K562 (cell line): ENCODE data around the gene ZBTB42. TPM values are rescaled to one million over a fixed set of nuclear protein-coding genes. Genes with fewer than 3 reads are reported as not detected.

ENCODE experiments used
- ATAC-seq: fragments of 200-7000 bp; cut with Tn5 transposase; 3 replicates; pipeline ENCODE4 v1.9.1; 2020; ENCODE audit warnings: moderate library complexity
- BruUV-seq: library from RNA; stranded (reverse); fragments of 400-500 nt; replicated peaks from 2 replicates; lab custom pipeline; 2021; lab: Mats Ljungman, UMichigan
- CTCF ChIA-PET: fragments of 300-600 bp; formaldehyde crosslinking; extraction: SDS; loops from one replicate; lab custom pipeline; 2021; ENCODE audit warnings: low intra/inter-chr PET ratio; lab: Yijun Ruan, JAX
- POLR2A ChIA-PET: fragments of 300-600, 350-650 bp; sonication (Branson Sonifier 250); formaldehyde crosslinking; extraction: SDS; loops from one replicate; lab custom pipeline; 2021; ENCODE audit warnings: antibody characterized with exemption, inconsistent platforms; lab: Yijun Ruan, JAX
- DNase-seq, 4 experiments: peaks; one replicate each; pipeline versions ENCODE4 v3.0.0 to v3.0.0-alpha.2; 2011 to 2018; ENCODE audit warnings: low spot score in 3 of 4, mixed read lengths in 3 of 4; ENCODE audit errors: extremely low read depth in 1 of 4
- FAIRE-seq: peaks from 2 replicates; lab custom pipeline; 2011; peaks lifted over from hg19 to GRCh38; lab: Jason Lieb, UNC
- H2AFZ ChIP-seq: 2 replicates; pipeline ENCODE4 v1.6.0; 2011; ENCODE audit warnings: low read depth, low read length, control low read depth, inconsistent platforms
- H3K27ac ChIP-seq: fragments of 200-600 bp; 3 replicates; pipeline ENCODE4 v1.8.0; 2011; ENCODE audit warnings: low read depth, mild to moderate bottlenecking, control low read depth, inconsistent platforms, low read length, moderate library complexity, mixed read lengths; ENCODE audit errors: extremely low read depth
- H3K27me3 ChIP-seq, 2 experiments: fragments of 300-600 bp in 1 of 2; 2 replicates in 1 of 2; 3 replicates in 1 of 2; pipeline versions ENCODE4 v1.6.0 to v1.8.0; 2011; ENCODE audit warnings: inconsistent platforms in 2 of 2, low read length in 2 of 2, mild to moderate bottlenecking in 1 of 2, mixed read lengths in 1 of 2, moderate library complexity in 1 of 2; ENCODE audit not compliant: control insufficient read depth in 2 of 2, insufficient read depth in 2 of 2
- H3K36me3 ChIP-seq: fragments of 300-600 bp; 3 replicates; pipeline ENCODE4 v1.8.0; 2011; ENCODE audit warnings: mild to moderate bottlenecking, low read length, inconsistent platforms; ENCODE audit not compliant: control insufficient read depth, insufficient read depth
- H3K4me1 ChIP-seq, 2 experiments: fragments of 200-600 bp in 1 of 2; replicated peaks in 1 of 2; 2 replicates in 1 of 2; 3 replicates in 1 of 2; pipeline versions ENCODE4 v1.5.1 to v1.8.0; 2011; ENCODE audit warnings: inconsistent platforms in 2 of 2, low read length in 2 of 2, mild to moderate bottlenecking in 1 of 2, mixed read lengths in 1 of 2, moderate library complexity in 1 of 2; ENCODE audit not compliant: control insufficient read depth in 2 of 2, insufficient read depth in 2 of 2
- H3K4me2 ChIP-seq: 2 replicates; pipeline ENCODE4 v1.6.1; 2011; ENCODE audit warnings: low read length, control low read depth, inconsistent platforms, mixed read lengths; ENCODE audit not compliant: insufficient read depth
- H3K4me3 ChIP-seq: fragments of 200-600 bp; sonication (generic), shearing (Covaris generic); 2 replicates; pipeline ENCODE4 v1.5.1; 2016; ENCODE audit warnings: control low read depth, inconsistent platforms
- H3K79me2 ChIP-seq: fragments of 200-600 bp; 3 replicates; pipeline ENCODE4 v1.8.0; 2011; ENCODE audit warnings: low read length, inconsistent platforms; ENCODE audit not compliant: control insufficient read depth, insufficient read depth
- H3K9ac ChIP-seq, 2 experiments: 2 replicates each; pipeline versions ENCODE4 v1.6.0 to v1.6.1; 2011; ENCODE audit warnings: low read depth in 2 of 2, low read length in 2 of 2, control low read depth in 1 of 2, inconsistent platforms in 1 of 2, mild to moderate bottlenecking in 1 of 2, mixed read lengths in 1 of 2; ENCODE audit not compliant: insufficient read depth in 1 of 2
- H3K9me1 ChIP-seq: one replicate; pipeline ENCODE4 v1.6.0; 2011; ENCODE audit warnings: inconsistent platforms, mild to moderate bottlenecking, low read length, moderate library complexity; ENCODE audit not compliant: control insufficient read depth, insufficient read depth
- H3K9me3 ChIP-seq: replicated peaks from 2 replicates; pipeline ENCODE4 v1.5.1; 2011; ENCODE audit warnings: low read depth, low read length, inconsistent platforms; ENCODE audit not compliant: control insufficient read depth, insufficient read depth
- H4K20me1 ChIP-seq: replicated peaks from 2 replicates; pipeline ENCODE4 v1.6.1; 2011; ENCODE audit warnings: low read length, inconsistent platforms, mixed read lengths; ENCODE audit not compliant: control insufficient read depth, insufficient read depth
- ARNT ChIP-seq, 2 experiments: fragments of 450-650 bp; IDR thresholded peaks; 2 replicates each; pipeline ENCODE4 v1.6.1; 2016; ENCODE audit warnings: mild to moderate bottlenecking in 1 of 2
- CC2D1A ChIP-seq: fragments of 450-650 bp; IDR thresholded peaks from 2 replicates; pipeline ENCODE4 v1.6.1; 2017; ENCODE audit warnings: mild to moderate bottlenecking
- HNRNPLL ChIP-seq: fragments of 200-400 bp; formaldehyde crosslinking; IDR thresholded peaks from 2 replicates; pipeline ENCODE4 v1.6.1; 2017; ENCODE audit warnings: low read length, low read depth, mild to moderate bottlenecking; ENCODE audit not compliant: poor library complexity, severe bottlenecking
- JUND ChIP-seq, 2 experiments: IDR thresholded peaks; 2 replicates in 1 of 2; 3 replicates in 1 of 2; pipeline ENCODE4 v1.6.1; 2011; ENCODE audit warnings: borderline replicate concordance in 2 of 2, low read depth in 2 of 2, low read length in 2 of 2, improper control_type of control experiment in 1 of 2, missing biosample characterization in 1 of 2, missing genetic modification characterization in 1 of 2, missing genetic modification reagents in 1 of 2
- KAT8 ChIP-seq: fragments of 450-650 bp; IDR thresholded peaks from 2 replicates; pipeline ENCODE4 v1.6.1; 2016; ENCODE audit warnings: low read depth, mild to moderate bottlenecking
- PHB2 ChIP-seq: fragments of 450-650 bp; IDR thresholded peaks from 2 replicates; pipeline ENCODE4 v1.6.1; 2017; ENCODE audit warnings: low read depth
- PHF20 ChIP-seq: fragments of 450-650 bp; IDR thresholded peaks from 2 replicates; pipeline ENCODE4 v1.6.1; 2018; ENCODE audit not compliant: partially characterized antibody
- POLR2AphosphoS5 ChIP-seq: IDR thresholded peaks from 2 replicates; pipeline ENCODE4 v1.6.1; 2011; ENCODE audit warnings: mild to moderate bottlenecking, low read depth, low read length, moderate library complexity; ENCODE audit not compliant: control insufficient read depth, insufficient read depth
- RBM14 ChIP-seq: fragments of 200-400 bp; formaldehyde crosslinking; IDR thresholded peaks from 2 replicates; pipeline ENCODE4 v1.6.1; 2018; ENCODE audit warnings: low read depth, mild to moderate bottlenecking, low read length, moderate library complexity, borderline replicate concordance; ENCODE audit not compliant: insufficient read depth
- TCF7 ChIP-seq: sonication (generic); IDR thresholded peaks from 2 replicates; pipeline ENCODE4 v1.6.1; 2016; ENCODE audit warnings: antibody characterized with exemption, borderline replicate concordance
- ZBTB26 ChIP-seq: fragments of 450-650 bp; formaldehyde crosslinking; IDR thresholded peaks from 2 replicates; pipeline ENCODE4 v1.4.0; 2022; ENCODE audit warnings: missing genetic modification characterization
- ZNF592 ChIP-seq: fragments of 450-650 bp; IDR thresholded peaks from 2 replicates; pipeline ENCODE4 v1.6.1; 2017; ENCODE audit warnings: antibody characterized with exemption, mild to moderate bottlenecking
- ZNF668 ChIP-seq: fragments of 250-450 bp; sonication (Bioruptor Pico); IDR thresholded peaks from 2 replicates; pipeline ENCODE4 v1.8.0; 2022; ENCODE audit warnings: mild to moderate bottlenecking, inconsistent platforms
- WGBS: fragments of 100-300 bp; shearing (Covaris generic); methylation state at CpG from one replicate; pipeline ENCODE4 v1.1.6; 2016; ENCODE audit warnings: low coverage, mixed read lengths; ENCODE audit not compliant: insufficient coverage; ENCODE audit errors: missing lambda C conversion rate; 5-methylcytosine and 5-hydroxymethylcytosine counted together
- in situ Hi-C: fragments of 300-500 bp; cut with MboI; formaldehyde crosslinking; loops from 4 replicates; pipeline ENCODE4 v1.15.0; 2018; ENCODE audit warnings: inconsistent platforms, mixed read lengths
- intact Hi-C: fragments of 100-400 bp; cut with micrococcal nuclease; formaldehyde crosslinking; loops from 2 replicates; pipeline ENCODE4 v1.14.2; 2022
- polyA plus RNA-seq, 8 experiments: library from polyadenylated mRNA; depleted of rRNA in 4 of 8; stranded (reverse) in 5 of 8; unstranded in 3 of 8; fragments of >200 nt; fragmentation: Nextera tagmentation in 2 of 8; fragmentation: Illumina TruSeq in 1 of 8; extraction: Ambion mirVana in 2 of 8; extraction: Trizol in 1 of 8; gene quantifications; 2 replicates each; pipeline versions ENCODE4 v1.2.1 to v1.2.3, GENCODE V29; 2011 to 2014; ENCODE audit warnings: inconsistent platforms in 1 of 8, missing spikeins in 1 of 8
- total RNA-seq, 7 experiments: library from RNA; depleted of rRNA in 6 of 7; stranded (reverse); fragments of >200 nt in 6 of 7; fragmentation: Illumina TruSeq in 2 of 7; extraction: Trizol in 2 of 7; gene quantifications; 2 replicates each; pipeline versions ENCODE4 v1.2.1 to v1.2.3, GENCODE V29; 2011 to 2021; ENCODE audit warnings: low replicate concordance in 1 of 7

ZBTB42 gene
- total and polyA plus RNA-seq, 9 of the 15 experiments (the other 6 are each of a cell fraction or from before 2014, with no cell fraction given), result 0.03 to 8.5 (median 2.4) TPM

DNA sequence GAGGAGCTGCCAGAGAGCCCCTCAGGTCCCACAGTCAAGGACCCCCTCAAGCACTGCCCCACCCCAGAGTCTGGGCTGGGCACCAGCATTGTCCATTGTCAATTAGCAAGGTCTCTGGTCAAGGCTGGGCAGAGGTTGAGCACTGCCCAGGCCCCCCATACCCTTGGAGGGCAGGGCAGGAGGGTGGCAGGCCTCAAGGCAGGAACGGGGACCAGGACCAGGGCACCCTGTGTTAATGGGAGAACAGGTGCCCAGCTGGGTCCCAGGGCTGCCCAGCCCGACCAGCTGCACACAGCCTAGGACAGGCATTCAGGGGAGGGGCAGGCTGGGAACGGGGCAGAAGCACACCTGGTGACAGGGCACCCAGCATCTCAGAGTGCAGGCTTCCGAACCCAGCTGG is 29.5 kb upstream of the ZBTB42 start:
- Histone ChIP-seq H3K4me2 (no peak overlapping the region), H3K9ac (no peak overlapping the region), H3K4me3 (no peak overlapping the region), H3K27me3 (no peaks in the 10 kb centered on the region)
- no peak for FAIRE-seq
- WGBS, result 91% methylated on average over 4 of the region's 4 CpGs
- no TSS peak for BruUV-seq
- TF ChIP-seq JUND (IDR thresholded peaks at IDR 0.05; ENCODE audit: borderline replicate concordance, low read depth, low read length) (no peak), JUND (tag; IDR thresholded peaks at IDR 0.05; ENCODE audit: borderline replicate concordance, low read depth, low read length) (no peak), POLR2AphosphoS5 (no peak), RBM14 (no peak), CC2D1A (no peak), ZNF592 (no peak), ARNT (IDR thresholded peaks at IDR 0.05) (no peak), HNRNPLL (no peak), KAT8 (no peak), PHB2 (no peak), ZBTB26 (CRISPR knock-in tag) (no peak), TCF7 (no peak), ZNF668 (CRISPR knock-in tag) (no peak), PHF20 (no peak)
- TF ChIP-seq, all 486 proteins: peak for 0
- no peaks in the 10 kb centered on the region for H3K79me2 ChIP-seq
- H3K9me3 ChIP-seq, result peaks cover 6% of the 10 kb centered on the region; the same call in 1 of the 2 replicates
- H2AFZ ChIP-seq, result no peak overlapping the region
- peaks cover 6 to 46% of the 10 kb centered on the region in 2 experiments; a peak in 4 of 5 replicates for H3K4me1 ChIP-seq
- in situ Hi-C loops (no loop called here), intact Hi-C loops (no loop called here)
- POLR2A ChIA-PET, result interaction anchor here (0.6 kb wide), 1 partner anchor 13 kb away, joined by 3 read pairs; no protein-coding TSS in a partner anchor
- CTCF ChIA-PET, result no interaction called here
- H3K36me3 ChIP-seq, result peaks cover 61% of the 10 kb centered on the region; the same call in 1 of the 3 replicates
- ATAC-seq (no peak), DNase-seq (no peak)
- no peaks in the 10 kb centered on the region for H4K20me1 ChIP-seq
- no peaks in the 10 kb centered on the region for H3K9me1 ChIP-seq
- H3K27ac ChIP-seq, result no peak overlapping the region
